HFFc6 (cell line): ENCODE results near the gene ZNHIT1. TPM values are rescaled to one million over a fixed set of nuclear protein-coding genes. Genes with fewer than 3 reads are reported as not detected.
"Not testable (repeated sequence)": the region's sequence is repeated elsewhere in the genome, so short reads cannot be mapped to it uniquely, and the experiment has no call there.

Experiments
- DNase-seq: peaks from one replicate; pipeline ENCODE4 v3.0.0-alpha.2; 2018
- H3K27ac Mint-ChIP-seq: 2 replicates; pipeline ENCODE4 v1.8.0; 2020; ENCODE audit warnings: mild to moderate bottlenecking, mixed read lengths
- H3K27me3 Mint-ChIP-seq: 2 replicates; pipeline ENCODE4 v1.8.0; 2021; ENCODE audit warnings: mild to moderate bottlenecking, moderate library complexity, mixed read lengths; ENCODE audit not compliant: insufficient read depth
- H3K36me3 Mint-ChIP-seq: 2 replicates; pipeline ENCODE4 v1.8.0; 2021; ENCODE audit warnings: low read depth, mixed read lengths
- H3K4me1 Mint-ChIP-seq: 2 replicates; pipeline ENCODE4 v1.8.0; 2020; ENCODE audit warnings: low read depth, mixed read lengths
- H3K4me3 Mint-ChIP-seq: 2 replicates; pipeline ENCODE4 v1.8.0; 2020; ENCODE audit warnings: mild to moderate bottlenecking, moderate library complexity, mixed read lengths
- H3K9me3 Mint-ChIP-seq: 2 replicates; pipeline ENCODE4 v1.8.0; 2020; ENCODE audit warnings: mild to moderate bottlenecking, mixed read lengths
- total RNA-seq, 6 experiments: library from RNA; stranded (reverse); fragmentation: NEBNext Ultra II Directional; extraction: Animal tissue kit (Norgen Biotek cat#: 25700); gene quantifications; 2 replicates in 1 of 6; 3 replicates in 5 of 6; pipeline ENCODE4 v1.2.3, GENCODE V29; 2021
- TF ChIP-seq, protein P1 (sequence below): fragments of 200-600 bp; sonication (generic); IDR thresholded peaks from 2 replicates; pipeline ENCODE4 v1.5.0; 2021; ENCODE audit warnings: antibody characterized with exemption, mild to moderate bottlenecking

ZNHIT1 gene
- total RNA-seq, 6 experiments from 2014 or later = 88.9 to 113 (median 94.0) TPM

DNA sequence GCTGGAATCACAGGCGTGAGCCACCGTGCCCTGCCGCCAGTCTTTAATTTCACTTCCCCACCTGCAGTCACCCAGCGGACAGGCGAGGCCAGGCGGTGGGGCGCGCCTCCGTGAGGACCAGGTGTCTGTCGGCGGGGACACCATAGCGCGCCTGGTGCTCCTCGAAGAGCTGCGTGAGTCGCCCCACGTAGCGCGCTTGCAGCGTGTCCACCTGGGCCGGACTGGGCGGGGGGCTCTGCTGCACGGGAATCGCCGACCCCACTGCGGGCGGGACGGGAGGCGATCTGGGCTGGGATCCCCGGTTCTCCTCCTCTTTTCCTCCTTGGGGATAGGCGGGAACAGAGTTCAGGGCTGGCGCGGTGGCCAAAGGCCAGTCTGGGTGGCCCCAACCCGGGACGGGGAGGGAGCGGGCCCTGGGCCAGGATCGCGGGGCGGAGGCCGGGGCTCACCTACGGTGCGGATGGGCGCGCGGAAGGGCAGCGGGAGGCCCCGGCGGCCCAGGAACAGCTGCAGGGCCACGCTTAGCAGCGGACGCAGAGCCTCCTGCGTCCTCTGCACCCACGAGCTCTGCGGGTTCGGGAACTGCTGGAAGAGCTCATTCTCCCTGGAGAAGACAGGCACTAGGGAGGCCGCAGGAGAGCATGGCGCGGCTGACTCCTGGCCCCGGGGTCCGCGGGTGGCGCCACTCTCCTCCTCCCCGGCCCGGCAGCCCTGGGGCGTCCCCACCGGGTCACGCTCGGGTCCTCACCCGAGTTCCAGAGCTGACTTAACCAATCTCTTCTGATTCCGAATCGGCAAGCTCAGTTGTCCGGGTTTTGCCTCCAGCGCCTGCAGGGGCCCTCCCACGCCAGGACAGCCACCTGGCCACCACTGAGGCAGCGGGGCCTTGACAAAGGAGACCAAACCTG, 16.0 kb upstream of the ZNHIT1 start:
- Mint-ChIP-seq H3K36me3 (no peaks in the 10 kb centered on the region), H3K27me3 (peaks cover 18% of the 10 kb centered on the region), H3K4me3 (no peak overlapping the region), H3K4me1 (no peaks in the 10 kb centered on the region), H3K9me3 (no peaks in the 10 kb centered on the region), H3K27ac (no peak overlapping the region)
- TF ChIP-seq, protein P1, sequence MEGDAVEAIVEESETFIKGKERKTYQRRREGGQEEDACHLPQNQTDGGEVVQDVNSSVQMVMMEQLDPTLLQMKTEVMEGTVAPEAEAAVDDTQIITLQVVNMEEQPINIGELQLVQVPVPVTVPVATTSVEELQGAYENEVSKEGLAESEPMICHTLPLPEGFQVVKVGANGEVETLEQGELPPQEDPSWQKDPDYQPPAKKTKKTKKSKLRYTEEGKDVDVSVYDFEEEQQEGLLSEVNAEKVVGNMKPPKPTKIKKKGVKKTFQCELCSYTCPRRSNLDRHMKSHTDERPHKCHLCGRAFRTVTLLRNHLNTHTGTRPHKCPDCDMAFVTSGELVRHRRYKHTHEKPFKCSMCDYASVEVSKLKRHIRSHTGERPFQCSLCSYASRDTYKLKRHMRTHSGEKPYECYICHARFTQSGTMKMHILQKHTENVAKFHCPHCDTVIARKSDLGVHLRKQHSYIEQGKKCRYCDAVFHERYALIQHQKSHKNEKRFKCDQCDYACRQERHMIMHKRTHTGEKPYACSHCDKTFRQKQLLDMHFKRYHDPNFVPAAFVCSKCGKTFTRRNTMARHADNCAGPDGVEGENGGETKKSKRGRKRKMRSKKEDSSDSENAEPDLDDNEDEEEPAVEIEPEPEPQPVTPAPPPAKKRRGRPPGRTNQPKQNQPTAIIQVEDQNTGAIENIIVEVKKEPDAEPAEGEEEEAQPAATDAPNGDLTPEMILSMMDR = no peak
- DNase-seq = no peak

- no peaks in the 10 kb centered on the region for H3K9me3 Mint-ChIP-seq
- TF ChIP-seq, protein P1 = no peak
- H3K27me3 Mint-ChIP-seq = peaks cover 18% of the 10 kb centered on the region
- no peaks in the 10 kb centered on the region for H3K4me1 Mint-ChIP-seq
- no peak for DNase-seq
- H3K36me3 Mint-ChIP-seq = no peaks in the 10 kb centered on the region
- H3K27ac Mint-ChIP-seq = no peak overlapping the region
- no peak overlapping the region for H3K4me3 Mint-ChIP-seq
Observed at GRCh38 chr7:101202603-101202918, 15.4 kb upstream of the ZNHIT1 start.

- H3K27ac Mint-ChIP-seq, H3K36me3 Mint-ChIP-seq, H3K4me1 Mint-ChIP-seq, H3K4me3 Mint-ChIP-seq, H3K9me3 Mint-ChIP-seq, DNase-seq: not testable (repeated sequence)
- peaks cover 18% of the 10 kb centered on the region for H3K27me3 Mint-ChIP-seq
Observed at GRCh38 chr7:101203740-101204738, 13.9 kb upstream of the ZNHIT1 start.

- Mint-ChIP-seq H3K36me3 (peaks cover 4% of the 10 kb centered on the region; the same call in 1 of the 2 replicates), H3K27ac (no peak overlapping the region), H3K4me1 (no peaks in the 10 kb centered on the region), H3K9me3 (no peaks in the 10 kb centered on the region), H3K27me3 (peaks cover 7% of the 10 kb centered on the region), H3K4me3 (no peak overlapping the region)
- TF ChIP-seq, protein P1 = no peak
- no peak for DNase-seq
Observed at GRCh38 chr7:101205901-101206664, 11.9 kb upstream of the ZNHIT1 start.

GRCh38 chr7:101206665-101207042, 11.3 kb upstream of the ZNHIT1 start:
- Mint-ChIP-seq H3K36me3 (peaks cover 4% of the 10 kb centered on the region; the same call in 1 of the 2 replicates), H3K4me1 (no peaks in the 10 kb centered on the region), H3K27me3 (peaks cover 4% of the 10 kb centered on the region), H3K9me3 (no peaks in the 10 kb centered on the region), H3K27ac (no peak overlapping the region), H3K4me3 (no peak overlapping the region)
- TF ChIP-seq, protein P1 = no peak
- no peak for DNase-seq
